ENCODE data around the gene PACS2.

DNA sequence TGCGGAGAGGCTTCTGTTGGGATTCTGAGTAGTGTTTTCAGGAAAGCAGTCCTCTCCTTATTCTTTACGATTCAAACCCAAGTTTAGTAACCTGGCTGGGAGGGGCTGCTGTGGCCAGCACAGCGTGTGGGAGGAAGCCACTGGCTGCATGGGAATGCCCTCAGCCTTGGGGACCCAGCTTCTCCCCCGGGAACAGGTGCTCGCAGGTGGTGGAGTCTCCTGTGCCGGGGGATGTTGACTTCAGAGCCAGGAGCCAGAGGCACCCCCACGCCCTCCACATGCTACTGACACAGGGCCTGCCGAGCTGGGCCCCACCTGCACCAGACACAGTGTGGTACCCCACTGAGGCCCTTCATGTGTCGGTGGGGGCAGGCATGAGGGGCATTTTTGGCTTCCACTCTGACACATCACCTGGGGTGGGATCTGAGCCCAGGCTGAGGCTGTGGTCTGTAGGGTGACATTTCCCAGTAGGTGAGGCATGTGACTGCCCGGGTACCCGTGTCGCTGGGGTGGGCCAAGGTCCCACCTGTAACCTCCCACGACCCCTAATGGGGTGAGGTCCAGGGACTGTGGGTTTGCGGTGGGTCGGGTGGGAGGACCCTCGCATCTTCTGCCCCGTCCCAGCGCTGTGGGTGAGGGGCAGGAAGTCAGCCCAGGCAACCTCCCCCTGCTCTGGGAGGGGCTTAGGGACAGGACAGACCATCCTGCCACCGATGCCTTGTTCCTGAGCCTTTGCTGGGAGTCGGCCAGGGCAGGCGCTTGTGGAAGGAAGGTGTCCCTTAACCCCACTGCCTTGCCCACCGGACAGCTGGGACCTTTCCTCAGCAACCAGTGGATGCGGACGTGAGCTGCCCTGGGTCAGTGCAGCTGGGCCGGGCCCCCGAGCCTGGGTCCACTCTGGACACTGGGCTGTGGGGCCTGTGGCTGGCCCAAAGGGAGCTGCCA, 131.6 kb downstream of the PACS2 start:
- TF ChIP-seq, protein P1, sequence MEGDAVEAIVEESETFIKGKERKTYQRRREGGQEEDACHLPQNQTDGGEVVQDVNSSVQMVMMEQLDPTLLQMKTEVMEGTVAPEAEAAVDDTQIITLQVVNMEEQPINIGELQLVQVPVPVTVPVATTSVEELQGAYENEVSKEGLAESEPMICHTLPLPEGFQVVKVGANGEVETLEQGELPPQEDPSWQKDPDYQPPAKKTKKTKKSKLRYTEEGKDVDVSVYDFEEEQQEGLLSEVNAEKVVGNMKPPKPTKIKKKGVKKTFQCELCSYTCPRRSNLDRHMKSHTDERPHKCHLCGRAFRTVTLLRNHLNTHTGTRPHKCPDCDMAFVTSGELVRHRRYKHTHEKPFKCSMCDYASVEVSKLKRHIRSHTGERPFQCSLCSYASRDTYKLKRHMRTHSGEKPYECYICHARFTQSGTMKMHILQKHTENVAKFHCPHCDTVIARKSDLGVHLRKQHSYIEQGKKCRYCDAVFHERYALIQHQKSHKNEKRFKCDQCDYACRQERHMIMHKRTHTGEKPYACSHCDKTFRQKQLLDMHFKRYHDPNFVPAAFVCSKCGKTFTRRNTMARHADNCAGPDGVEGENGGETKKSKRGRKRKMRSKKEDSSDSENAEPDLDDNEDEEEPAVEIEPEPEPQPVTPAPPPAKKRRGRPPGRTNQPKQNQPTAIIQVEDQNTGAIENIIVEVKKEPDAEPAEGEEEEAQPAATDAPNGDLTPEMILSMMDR (IDR thresholded peaks at IDR 0.05; ENCODE audit: insufficient read depth, low read length): no peak
- TF ChIP-seq POLR2AphosphoS5 (IDR thresholded peaks at IDR 0.05; ENCODE audit: low read depth): no peak

Data from HL-60 (cell line).